NCI-H226 (cell line): Measurements from ENCODE around the gene MTHFR.

Source experiments
- DNase-seq: peaks from one replicate; pipeline ENCODE4 v3.0.0-alpha.2; 2015

The MTHFR gene

DNA sequence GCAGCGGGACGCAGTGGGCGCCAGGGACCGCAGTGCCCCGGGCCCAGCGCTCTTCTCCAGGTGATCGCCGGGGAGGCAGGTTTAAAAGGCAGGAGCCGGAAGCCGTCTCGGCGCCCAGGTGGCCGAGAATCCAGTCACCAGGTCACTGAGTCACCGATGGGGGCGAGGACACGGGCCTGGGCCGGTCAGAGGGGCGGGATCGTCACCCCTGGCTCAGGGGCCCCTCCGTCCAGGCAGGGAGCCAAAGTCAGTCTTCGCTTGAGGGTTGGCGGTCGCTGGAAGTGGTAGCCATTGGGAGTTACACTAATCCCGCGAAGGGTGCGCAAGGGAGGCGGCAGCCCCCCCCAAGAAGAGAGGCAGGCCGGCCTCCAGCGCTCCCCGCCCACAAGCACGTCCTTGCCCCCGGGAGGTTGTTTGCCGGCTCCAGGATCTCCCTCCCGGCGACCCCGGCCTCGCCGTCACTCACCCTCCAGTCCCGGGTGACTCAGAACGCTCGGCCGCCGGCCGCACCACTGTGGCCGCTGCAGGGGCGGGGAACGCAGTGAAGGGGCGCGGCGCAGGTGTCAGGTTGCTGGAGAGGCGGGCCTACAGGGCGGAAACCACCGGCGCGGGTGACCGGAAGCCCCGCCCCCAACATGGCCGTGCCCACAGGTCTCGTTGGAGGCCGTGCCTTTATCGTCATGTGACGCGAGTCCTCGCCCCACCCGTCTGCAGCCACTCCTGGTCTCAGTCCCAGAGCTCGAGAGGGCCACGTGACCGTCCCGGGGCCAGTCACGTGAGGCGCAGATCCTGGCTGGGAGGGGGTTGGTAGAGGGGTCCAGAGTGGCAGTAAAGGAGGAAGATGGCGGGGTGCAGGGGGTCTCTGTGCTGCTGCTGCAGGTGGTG, at the start of gene MTHFR, which contains the start of gene CLCN6:
TSS of gene MTHFR (minus strand) at position 543 of the 885 bp plus-strand sequence. CDS start 2,848 bp downstream, outside the sequence.
TSS of gene CLCN6 (plus strand) at position 770 of the 885 bp plus-strand sequence. CDS start at position 842, 72 bp downstream.
- peak; percentile 98 for DNase-seq

DNA sequence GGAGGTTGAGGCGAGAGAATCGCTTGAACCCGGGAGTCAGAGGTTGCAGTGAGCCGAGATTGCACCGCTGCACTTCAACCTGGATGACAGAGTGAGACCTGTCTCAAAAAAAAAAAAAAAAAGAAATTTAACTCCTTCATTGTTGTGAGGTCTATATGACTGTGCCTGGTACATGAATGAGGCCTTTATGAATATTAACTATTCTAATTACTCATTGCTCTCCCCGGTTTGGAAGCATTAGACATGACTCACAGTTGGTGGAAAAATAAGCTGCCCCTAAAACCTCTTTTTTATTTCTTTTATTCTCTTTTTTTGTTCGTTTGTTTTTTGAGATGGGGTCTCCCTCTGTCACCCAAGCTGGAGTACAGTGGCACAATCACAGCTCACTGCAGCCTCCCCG, 49.7 kb upstream of the MTHFR start:
- DNase-seq, result no peak

DNA sequence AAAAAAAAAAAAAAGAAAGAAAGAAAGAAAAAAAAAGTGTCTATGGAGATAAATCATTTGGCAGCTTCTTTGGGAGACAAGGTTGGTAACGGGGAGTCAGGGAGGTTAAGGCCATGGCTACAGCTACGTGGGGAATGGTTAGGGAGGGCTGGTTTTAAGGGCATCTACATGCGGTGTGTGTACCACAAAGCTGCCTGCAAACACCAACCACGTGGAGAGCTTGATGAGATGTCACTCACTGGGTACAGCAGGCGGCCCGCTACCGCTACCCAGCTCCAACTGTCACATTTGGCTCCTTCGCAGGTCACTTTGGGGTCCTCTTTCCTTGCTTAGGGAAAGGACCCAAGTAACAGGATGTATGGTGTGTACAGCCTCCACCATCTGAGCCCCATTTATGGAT, 48.8 kb upstream of the MTHFR start:
- no peak for DNase-seq

- no peak for DNase-seq
Observed at GRCh38 chr1:11851180-11851579, 45.4 kb upstream of the MTHFR start.

DNA sequence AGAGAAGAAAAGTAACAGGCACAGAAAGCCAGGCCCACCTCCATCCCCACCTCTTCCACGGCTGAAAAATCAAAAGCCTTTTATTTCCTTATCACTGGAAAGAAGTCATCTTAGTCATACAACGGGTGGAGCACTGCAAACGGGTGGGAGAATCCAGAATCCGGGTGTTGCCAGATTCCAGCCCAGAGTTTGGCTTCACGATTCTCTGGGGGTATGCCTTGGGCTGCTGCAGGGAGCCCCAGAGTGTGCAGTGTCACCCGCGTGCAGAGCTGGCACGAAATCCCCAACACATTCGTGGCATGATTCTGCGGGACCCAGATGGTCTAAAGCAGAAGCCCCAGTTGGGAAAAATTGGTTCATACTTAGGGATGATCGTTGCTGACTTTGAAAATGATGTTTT, 44.4 kb upstream of the MTHFR start:
- no peak for DNase-seq

GRCh38 chr1:11848373-11848700, 42.6 kb upstream of the MTHFR start:
- no peak for DNase-seq

DNA sequence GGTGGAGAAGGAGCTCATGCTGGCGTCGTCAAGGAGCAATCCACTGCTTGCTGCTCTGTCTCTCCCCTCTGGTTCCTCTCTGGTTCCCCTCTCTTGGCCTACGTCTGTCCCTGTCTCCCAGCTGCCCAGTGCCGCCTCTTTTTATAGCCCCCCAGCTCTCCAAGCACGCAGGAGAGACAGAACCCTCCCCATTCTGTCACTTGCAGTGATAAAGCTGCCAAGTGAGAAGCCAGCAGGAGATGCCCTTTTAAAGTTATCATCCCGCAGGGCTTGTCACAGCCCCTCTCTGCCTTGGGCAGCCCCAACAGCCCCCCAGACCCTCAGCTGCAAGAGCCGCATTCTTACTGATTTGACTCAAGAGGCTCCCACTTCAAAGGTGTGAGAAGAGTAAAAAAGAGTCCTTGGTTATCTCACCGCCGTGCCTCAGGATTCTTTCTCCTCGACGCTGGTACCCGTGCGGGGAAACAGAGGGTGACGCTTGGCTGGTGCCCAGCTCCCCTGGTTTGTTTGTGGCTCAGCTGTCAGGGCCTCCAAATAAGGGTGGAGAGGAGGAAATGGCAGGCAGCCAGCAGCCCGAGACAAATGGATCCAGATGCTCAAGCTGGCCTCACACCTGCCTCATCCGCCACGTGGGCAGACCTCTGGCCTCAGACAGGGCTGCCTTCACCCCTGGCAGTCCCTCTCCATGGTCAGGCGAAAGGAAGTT, 42.1 kb upstream of the MTHFR start, which contains the start of gene NPPA:
TSS of gene NPPA (minus strand) at position 117 of the 706 bp plus-strand sequence. CDS start at position 18, 99 bp downstream.
- DNase-seq, result no peak

DNA sequence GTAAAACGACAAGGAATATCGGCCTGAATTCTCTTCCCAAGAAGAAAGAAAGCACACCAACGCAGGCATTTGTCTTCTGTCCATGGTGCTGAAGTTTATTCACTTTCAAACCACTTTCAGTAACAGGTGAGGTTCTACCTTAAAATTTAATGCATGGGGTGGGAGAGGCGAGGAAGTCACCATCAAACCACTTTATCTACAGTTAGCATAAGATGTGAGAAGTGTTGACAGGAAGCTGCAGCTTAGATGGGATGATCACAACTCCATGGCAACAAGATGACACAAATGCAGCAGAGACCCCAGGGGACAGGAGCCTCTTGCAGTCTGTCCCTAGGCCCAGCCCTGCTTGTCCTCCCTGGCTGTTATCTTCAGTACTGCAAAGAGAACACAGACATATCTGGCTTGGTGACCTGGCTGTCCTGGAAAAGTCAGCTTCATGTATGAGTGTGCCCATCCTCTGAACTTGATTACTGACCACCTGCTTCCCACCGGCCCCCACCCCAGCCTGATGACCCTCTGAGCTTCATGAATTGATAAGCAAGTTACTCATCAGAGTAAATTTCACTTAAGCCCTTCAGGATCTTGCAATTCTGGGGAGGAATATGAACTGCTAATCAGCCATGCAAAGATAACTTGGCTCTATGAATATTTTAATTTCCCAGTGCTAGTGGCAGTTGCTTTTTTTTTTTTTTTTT, 40.0 kb upstream of the MTHFR start:
- DNase-seq, result no peak

- DNase-seq, result no peak
Observed at GRCh38 chr1:11842154-11843041, 36.6 kb upstream of the MTHFR start.

GRCh38 chr1:11841245-11842153, 35.7 kb upstream of the MTHFR start:
- no peak for DNase-seq

DNA sequence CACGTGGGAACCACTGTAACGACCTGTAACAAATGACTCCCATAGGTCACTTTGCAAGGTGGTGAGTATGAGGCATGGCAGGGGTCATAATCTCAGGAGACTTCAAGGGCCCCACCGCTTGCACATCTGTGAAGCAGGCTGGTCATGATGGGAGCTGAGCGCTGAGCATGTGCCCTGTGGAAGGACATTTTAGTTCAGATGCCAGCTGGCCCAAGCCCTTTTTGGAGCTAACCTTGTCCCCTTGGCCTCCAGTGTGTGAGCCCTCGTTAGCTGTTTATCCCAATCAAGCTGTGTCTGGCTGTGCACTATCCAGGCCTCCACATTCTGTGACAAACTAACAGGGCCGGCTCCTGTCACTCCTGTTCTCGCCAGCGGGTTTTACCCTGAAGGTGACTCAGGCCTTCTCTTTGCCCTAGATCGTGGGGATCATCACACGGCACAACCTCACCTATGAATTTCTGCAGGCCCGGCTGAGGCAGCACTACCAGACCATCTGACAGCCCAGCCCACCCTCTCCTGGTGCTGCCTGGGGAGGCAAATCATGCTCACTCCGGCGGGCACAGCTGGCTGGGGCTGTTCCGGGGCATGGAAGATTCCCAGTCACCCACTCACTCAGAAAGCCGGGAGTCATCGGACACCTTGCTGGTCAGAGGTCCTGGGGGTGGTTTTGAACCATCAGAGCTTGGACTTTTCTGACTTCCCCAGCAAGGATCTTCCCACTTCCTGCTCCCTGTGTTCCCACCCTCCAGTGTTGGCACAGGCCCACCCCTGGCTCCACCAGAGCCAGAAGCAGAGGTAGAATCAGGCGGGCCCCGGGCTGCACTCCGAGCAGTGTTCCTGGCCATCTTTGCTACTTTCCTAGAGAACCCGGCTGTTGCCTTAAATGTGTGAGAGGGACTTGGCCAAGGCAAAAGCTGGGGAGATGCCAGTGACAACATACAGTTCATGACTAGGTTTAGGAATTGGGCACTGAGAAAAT, 34.3 kb upstream of the MTHFR start:
- DNase-seq, result no peak

DNA sequence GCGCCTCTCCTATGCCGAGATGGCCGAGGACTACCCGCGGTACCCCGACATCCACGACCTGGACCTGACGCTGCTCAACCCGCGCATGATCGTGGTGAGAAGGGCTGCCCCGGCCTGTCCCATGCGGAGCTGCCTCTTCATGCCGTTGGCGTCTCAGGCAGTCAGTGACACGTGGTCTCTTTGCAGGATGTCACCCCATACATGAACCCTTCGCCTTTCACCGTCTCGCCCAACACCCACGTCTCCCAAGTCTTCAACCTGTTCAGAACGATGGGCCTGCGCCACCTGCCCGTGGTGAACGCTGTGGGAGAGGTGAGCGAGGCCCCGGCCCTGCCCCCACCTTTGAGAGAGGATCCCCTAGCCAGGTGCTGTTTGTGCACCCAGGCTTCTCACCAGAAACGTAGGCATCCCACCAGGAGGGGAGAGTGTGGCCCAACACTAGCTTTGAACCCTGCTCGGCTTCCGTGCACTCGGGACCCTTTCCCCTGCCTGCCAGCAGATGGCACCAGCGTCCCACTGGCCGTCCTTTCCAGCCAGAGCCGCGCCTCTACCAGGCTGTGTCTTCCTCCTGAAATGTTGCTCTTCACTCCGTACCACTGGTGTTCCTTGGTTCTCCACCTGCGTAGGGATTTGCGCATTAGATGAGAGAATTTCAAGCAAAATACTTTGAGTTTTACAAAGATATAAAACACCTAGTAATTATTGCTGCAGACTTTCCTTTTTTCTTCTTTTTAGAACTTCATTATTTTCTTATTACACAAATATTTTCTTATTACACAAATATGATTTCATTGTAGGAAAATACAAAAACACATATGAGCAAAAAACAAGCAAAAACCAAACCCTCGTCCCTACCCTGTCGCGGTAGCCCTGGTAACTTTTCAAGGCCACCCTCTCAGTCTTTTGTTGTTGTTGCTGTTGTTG, 32.8 kb upstream of the MTHFR start:
- peak; percentile 41 for DNase-seq

- DNase-seq, result no peak
Observed at GRCh38 chr1:11837767-11838348, 32.1 kb upstream of the MTHFR start.

DNA sequence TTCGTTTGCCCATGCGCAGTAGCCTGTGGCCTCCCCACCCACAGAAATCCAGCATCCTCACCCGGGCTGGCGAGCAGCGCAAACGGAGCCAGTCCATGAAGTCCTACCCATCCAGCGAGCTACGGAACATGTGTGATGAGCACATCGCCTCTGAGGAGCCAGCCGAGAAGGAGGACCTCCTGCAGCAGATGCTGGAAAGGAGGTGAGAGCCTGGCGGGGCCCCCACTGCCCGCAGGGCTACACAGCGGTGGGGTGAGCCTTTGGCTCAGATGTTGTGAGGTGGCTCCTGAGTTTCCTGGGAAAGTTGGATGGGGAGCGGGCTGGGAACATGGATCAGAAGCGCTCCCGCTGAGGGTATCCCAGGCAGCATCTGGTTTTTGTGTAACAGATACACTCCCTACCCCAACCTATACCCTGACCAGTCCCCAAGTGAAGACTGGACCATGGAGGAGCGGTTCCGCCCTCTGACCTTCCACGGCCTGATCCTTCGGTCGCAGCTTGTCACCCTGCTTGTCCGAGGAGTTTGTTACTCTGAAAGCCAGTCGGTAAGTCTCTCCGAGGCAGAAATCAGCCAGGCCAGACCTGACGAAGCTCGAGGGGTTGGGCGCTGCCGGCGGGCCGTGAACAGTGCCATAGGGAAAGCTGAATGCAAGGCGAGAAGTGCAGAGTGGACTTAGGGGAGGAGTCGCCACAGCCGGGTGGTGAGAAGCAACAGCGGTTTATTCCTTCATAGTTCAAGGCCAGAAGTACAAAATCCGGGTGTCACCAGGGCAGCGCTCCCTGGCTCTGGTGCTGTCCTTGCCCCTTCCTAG, 31.4 kb upstream of the MTHFR start:
- no peak for DNase-seq

DNA sequence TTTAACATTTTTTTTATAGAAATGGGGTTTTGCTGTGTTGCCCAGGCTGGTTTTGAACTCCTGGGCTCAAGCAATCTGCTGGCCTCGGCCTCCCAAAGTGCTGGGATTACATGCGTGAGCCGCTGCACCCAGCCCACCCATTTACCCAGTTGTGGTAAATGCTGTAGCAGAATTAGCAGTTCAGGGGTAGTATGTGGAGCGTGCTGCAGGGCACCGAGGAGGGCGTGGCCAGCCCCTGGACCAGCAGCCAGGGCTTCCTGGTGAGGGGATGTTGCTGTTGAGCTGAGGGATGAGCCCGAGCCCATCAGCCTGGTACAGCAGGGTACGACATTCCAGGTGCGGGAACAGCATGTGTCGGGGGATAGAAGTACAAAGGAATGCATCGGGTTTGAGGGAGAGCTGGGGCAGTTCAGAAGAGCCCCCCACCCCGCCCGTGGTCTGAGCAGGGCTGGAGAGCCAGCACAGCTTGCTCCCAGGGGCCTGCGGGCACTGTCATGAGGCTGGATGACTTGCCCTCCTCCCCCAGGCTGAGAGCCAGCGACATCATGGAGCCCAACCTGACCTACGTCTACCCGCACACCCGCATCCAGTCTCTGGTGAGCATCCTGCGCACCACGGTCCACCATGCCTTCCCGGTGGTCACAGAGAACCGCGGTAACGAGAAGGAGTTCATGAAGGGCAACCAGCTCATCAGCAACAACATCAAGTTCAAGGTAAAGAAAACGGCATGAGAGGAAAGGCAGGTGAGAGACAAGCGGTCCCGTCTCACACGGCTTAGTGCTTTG, 29.9 kb upstream of the MTHFR start:
- DNase-seq, result no peak

GRCh38 chr1:11833900-11834299, 28.1 kb upstream of the MTHFR start:
- no peak for DNase-seq

GRCh38 chr1:11833497-11833896, 27.7 kb upstream of the MTHFR start:
- no peak for DNase-seq
